HS-5 (cell line): Measurements from ENCODE around the gene AFG1L.
"Not testable (repeated sequence)": the region's sequence is repeated elsewhere in the genome, so short reads cannot be mapped to it uniquely, and the experiment has no call there.

Experiments used
- DNase-seq: peaks from one replicate; pipeline ENCODE4 v3.0.0-alpha.2; 2012; ENCODE audit warnings: low read depth

The AFG1L gene

GRCh38 chr6:108521616-108522107, 226.8 kb downstream of the AFG1L start:
- DNase-seq = no peak

- no peak for DNase-seq
Measured at GRCh38 chr6:108523697-108524096, 228.8 kb downstream of the AFG1L start.

- DNase-seq = no peak
Measured at GRCh38 chr6:108524528-108525248, 229.8 kb downstream of the AFG1L start.

- DNase-seq = peak; percentile 5
Measured at GRCh38 chr6:108526739-108527174, 231.9 kb downstream of the AFG1L start.

- DNase-seq = no peak
Measured at GRCh38 chr6:108528878-108529277, 234.0 kb downstream of the AFG1L start.

GRCh38 chr6:108531332-108531731, 236.5 kb downstream of the AFG1L start:
- DNase-seq = no peak

GRCh38 chr6:108535114-108535742, 240.4 kb downstream of the AFG1L start:
- DNase-seq = no peak

- DNase-seq = not testable (repeated sequence)
Measured at GRCh38 chr6:108535920-108536535, 241.2 kb downstream of the AFG1L start.

GRCh38 chr6:108541843-108542759, 247.2 kb downstream of the AFG1L start:
- DNase-seq = peak; percentile 59

GRCh38 chr6:108543175-108543940, 248.5 kb downstream of the AFG1L start:
- no peak for DNase-seq

GRCh38 chr6:108544606-108545005, 249.8 kb downstream of the AFG1L start:
- DNase-seq = no peak

- no peak for DNase-seq
Measured at GRCh38 chr6:108546079-108547049, 251.5 kb downstream of the AFG1L start.

GRCh38 chr6:108549241-108549640, 254.4 kb downstream of the AFG1L start:
- no peak for DNase-seq

- no peak for DNase-seq
Measured at GRCh38 chr6:108549741-108550140, 254.9 kb downstream of the AFG1L start.

GRCh38 chr6:108550256-108550655, 255.4 kb downstream of the AFG1L start:
- DNase-seq = no peak

GRCh38 chr6:108555399-108556052, 260.7 kb downstream of the AFG1L start:
- no peak for DNase-seq

GRCh38 chr6:108556250-108556649, 261.4 kb downstream of the AFG1L start:
- no peak for DNase-seq

- no peak for DNase-seq
Measured at GRCh38 chr6:108556866-108557493, 262.1 kb downstream of the AFG1L start.
